H9 (cell line): ENCODE measurements around the gene APOL1. TPM values are rescaled to one million over a fixed set of nuclear protein-coding genes. Genes with fewer than 3 reads are reported as not detected.

Experiments
- DNase-seq: peaks from one replicate; pipeline ENCODE4 v3.0.0-alpha.2; 2017
- H2AFZ ChIP-seq: one replicate; pipeline ENCODE4 v1.6.1; 2013; ENCODE audit warnings: mild to moderate bottlenecking, low read length, control low read depth, moderate library complexity
- H2AK5ac ChIP-seq: 2 replicates; pipeline ENCODE4 v1.6.1; 2013; ENCODE audit warnings: low read length, control low read depth, mixed read lengths; ENCODE audit not compliant: insufficient read length
- H2BK120ac ChIP-seq: one replicate; pipeline ENCODE4 v1.6.1; 2013; ENCODE audit warnings: low read depth, mild to moderate bottlenecking, low read length, control low read depth, inconsistent platforms; ENCODE audit not compliant: poor library complexity, severe bottlenecking
- H2BK12ac ChIP-seq: 2 replicates; pipeline ENCODE4 v1.6.1; 2013; ENCODE audit warnings: low read length, control low read depth, mixed read lengths, low read depth; ENCODE audit not compliant: insufficient read length
- H2BK15ac ChIP-seq: 2 replicates; pipeline ENCODE4 v1.6.1; 2013; ENCODE audit warnings: low read depth, low read length, control low read depth
- H2BK20ac ChIP-seq: one replicate; pipeline ENCODE4 v1.6.1; 2013; ENCODE audit warnings: low read depth, mild to moderate bottlenecking, low read length, control low read depth, inconsistent platforms; ENCODE audit not compliant: poor library complexity, severe bottlenecking
- H2BK5ac ChIP-seq: 2 replicates; pipeline ENCODE4 v1.6.1; 2013; ENCODE audit warnings: low read length, control low read depth, mixed read lengths; ENCODE audit not compliant: insufficient read length
- H3K14ac ChIP-seq: 2 replicates; pipeline ENCODE4 v1.6.1; 2013; ENCODE audit warnings: low read length, control low read depth; ENCODE audit not compliant: insufficient read depth
- H3K18ac ChIP-seq: 2 replicates; pipeline ENCODE4 v1.6.1; 2013; ENCODE audit warnings: low read depth, mild to moderate bottlenecking, mixed read lengths, low read length, control low read depth; ENCODE audit not compliant: insufficient read length
- H3K23ac ChIP-seq: 2 replicates; pipeline ENCODE4 v1.6.1; 2013; ENCODE audit warnings: low read length, control low read depth, mixed read lengths, low read depth; ENCODE audit not compliant: insufficient read length
- H3K23me2 ChIP-seq: 2 replicates; pipeline ENCODE4 v1.6.1; 2013; ENCODE audit warnings: low read depth, mild to moderate bottlenecking, mixed read lengths, low read length, control low read depth; ENCODE audit not compliant: insufficient read length, poor library complexity, severe bottlenecking
- H3K27ac ChIP-seq: 2 replicates; pipeline ENCODE4 v1.5.1; 2013; ENCODE audit warnings: low read length, control low read depth, mixed read lengths, low read depth; ENCODE audit not compliant: insufficient read length
- H3K27me3 ChIP-seq: 2 replicates; pipeline ENCODE4 v1.6.1; 2013; ENCODE audit warnings: low read length, control low read depth, inconsistent platforms; ENCODE audit not compliant: insufficient read depth
- H3K4ac ChIP-seq: 2 replicates; pipeline ENCODE4 v1.6.1; 2013; ENCODE audit warnings: low read depth, mild to moderate bottlenecking, control low read depth, inconsistent platforms, low read length, moderate library complexity
- H3K4me1 ChIP-seq: 2 replicates; pipeline ENCODE4 v1.6.1; 2013; ENCODE audit warnings: low read length, control low read depth, inconsistent platforms; ENCODE audit not compliant: insufficient read depth
- H3K4me2 ChIP-seq: 2 replicates; pipeline ENCODE4 v1.6.1; 2013; ENCODE audit warnings: low read length, control low read depth, mixed read lengths; ENCODE audit not compliant: insufficient read length, insufficient read depth
- H3K56ac ChIP-seq: 2 replicates; pipeline ENCODE4 v1.6.1; 2013; ENCODE audit warnings: low read depth, mild to moderate bottlenecking, mixed read lengths, low read length, control low read depth; ENCODE audit not compliant: insufficient read length
- H3K79me1 ChIP-seq: 2 replicates; pipeline ENCODE4 v1.6.1; 2013; ENCODE audit warnings: low read depth, mild to moderate bottlenecking, moderate library complexity, low read length, control low read depth, inconsistent platforms; ENCODE audit not compliant: insufficient read depth, poor library complexity, severe bottlenecking
- H3K79me2 ChIP-seq: 2 replicates; pipeline ENCODE4 v1.6.1; 2013; ENCODE audit warnings: low read length, control low read depth, inconsistent platforms; ENCODE audit not compliant: insufficient read depth
- H3K9ac ChIP-seq: 2 replicates; pipeline ENCODE4 v1.6.1; 2013; ENCODE audit warnings: low read length, control low read depth, mixed read lengths; ENCODE audit not compliant: insufficient read length; ENCODE audit errors: extremely low read depth
- H3K9me3 ChIP-seq: one replicate; pipeline ENCODE4 v1.6.1; 2013; ENCODE audit warnings: low read depth, low read length, inconsistent platforms; ENCODE audit not compliant: control insufficient read depth
- H3T11ph ChIP-seq: one replicate; pipeline ENCODE4 v1.6.1; 2013; ENCODE audit warnings: mild to moderate bottlenecking, low read length, control low read depth, inconsistent platforms
- H4K20me1 ChIP-seq: one replicate; pipeline ENCODE4 v1.6.1; 2013; ENCODE audit not compliant: control insufficient read depth, insufficient read length, insufficient read depth
- H4K5ac ChIP-seq: 2 replicates; pipeline ENCODE4 v1.6.1; 2013; ENCODE audit warnings: low read depth, mild to moderate bottlenecking, mixed read lengths, low read length, control low read depth; ENCODE audit not compliant: insufficient read length
- H4K8ac ChIP-seq: replicated peaks from 2 replicates; pipeline ENCODE4 v1.6.1; 2013; ENCODE audit warnings: low read length, control low read depth, mixed read lengths, low read depth; ENCODE audit not compliant: insufficient read length
- H4K91ac ChIP-seq: 2 replicates; pipeline ENCODE4 v1.6.1; 2013; ENCODE audit warnings: low read depth, mild to moderate bottlenecking, moderate library complexity, mixed read lengths, low read length, control low read depth; ENCODE audit not compliant: insufficient read length
- H3K27ac Mint-ChIP-seq, 3 experiments: 2 replicates in 2 of 3; 3 replicates in 1 of 3; pipeline ENCODE4 v1.8.0; 2020 to 2021; ENCODE audit warnings: mixed read lengths in 3 of 3, mild to moderate bottlenecking in 1 of 3, moderate library complexity in 1 of 3
- H3K27me3 Mint-ChIP-seq: 2 replicates; pipeline ENCODE4 v1.8.0; 2021; ENCODE audit warnings: low read depth, mild to moderate bottlenecking, moderate library complexity, mixed read lengths
- H3K36me3 Mint-ChIP-seq, 3 experiments: 2 replicates in 2 of 3; 3 replicates in 1 of 3; pipeline ENCODE4 v1.8.0; 2020 to 2021; ENCODE audit warnings: low read depth in 3 of 3, mixed read lengths in 3 of 3; ENCODE audit not compliant: insufficient read depth in 1 of 3
- H3K4me1 Mint-ChIP-seq, 2 experiments: 2 replicates each; pipeline ENCODE4 v1.8.0; 2020; ENCODE audit warnings: mixed read lengths in 2 of 2
- H3K4me3 Mint-ChIP-seq, 2 experiments: 2 replicates in 1 of 2; 3 replicates in 1 of 2; pipeline ENCODE4 v1.8.0; 2020 to 2021; ENCODE audit warnings: mild to moderate bottlenecking in 2 of 2, mixed read lengths in 2 of 2, moderate library complexity in 1 of 2
- H3K9me3 Mint-ChIP-seq, 2 experiments: 2 replicates in 1 of 2; 3 replicates in 1 of 2; pipeline ENCODE4 v1.8.0; 2020; ENCODE audit warnings: mild to moderate bottlenecking in 2 of 2, mixed read lengths in 2 of 2, moderate library complexity in 1 of 2
- WGBS: extraction: QIAGEN DNeasy Blood & Tissue Kit; methylation state at CpG from one replicate; pipeline ENCODE4 v1.1.7; 2013; ENCODE audit warnings: missing lambda C conversion rate, low lambda C conversion rate, mixed read lengths; ENCODE audit not compliant: insufficient read length; ENCODE audit errors: extremely low coverage; 5-methylcytosine and 5-hydroxymethylcytosine counted together
- total RNA-seq: library from RNA; stranded (reverse); gene quantifications from 2 replicates; pipeline ENCODE4 v1.2.1, GENCODE V29; 2021
- TF ChIP-seq, protein P1 (sequence below): fragments of 200-600 bp; sonication (generic); conservative IDR thresholded peaks from 3 replicates; pipeline ENCODE4 v1.8.0; 2021; ENCODE audit warnings: antibody characterized with exemption, mild to moderate bottlenecking

The APOL1 gene
- total RNA-seq, 1 experiment from 2014 or later: not detected

DNA sequence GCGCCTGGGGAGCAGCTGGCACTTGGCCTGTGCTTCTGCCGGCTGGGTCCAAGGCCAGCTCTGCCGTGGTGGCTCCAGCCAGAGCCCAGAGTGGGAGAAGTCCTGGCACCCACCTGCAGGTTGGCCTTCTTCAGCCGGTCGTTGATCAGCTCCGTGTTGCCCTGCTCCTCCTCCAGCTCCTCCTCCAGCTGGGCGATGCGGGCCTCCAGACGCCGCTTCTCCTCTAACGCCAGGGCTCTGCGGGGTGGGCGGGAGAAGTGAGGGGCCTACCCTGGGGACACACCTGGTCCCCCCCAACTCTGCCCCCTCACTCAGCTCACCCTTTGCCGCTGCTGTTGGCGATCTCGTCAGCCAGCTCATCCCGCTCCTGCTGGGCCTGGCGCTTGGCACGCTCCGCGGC is 32.6 kb downstream of the APOL1 start:
- no peak overlapping the region for H3K18ac ChIP-seq
- no peak overlapping the region for H4K91ac ChIP-seq
- no peak overlapping the region for H3K56ac ChIP-seq
- DNase-seq: no peak
- Mint-ChIP-seq H3K4me1 (peaks cover 2 to 9% of the 10 kb centered on the region in 2 experiments; a peak in 3 of 4 replicates), H3K27me3 (no peaks in the 10 kb centered on the region), H3K27ac (no peak overlapping the region), H3K36me3 (peaks cover 55 to 94% (median 91%) of the 10 kb centered on the region in 3 experiments), H3K4me3 (no peak overlapping the region), H3K9me3 (no peaks in the 10 kb centered on the region; a peak in 1 of 5 replicates)
- WGBS: no CpG with 5 or more reads among the region's 21 CpGs
- H2AK5ac ChIP-seq: no peak overlapping the region
- H3K4me2 ChIP-seq: no peak overlapping the region
- no peaks in the 10 kb centered on the region for H3K79me1 ChIP-seq
- H3K9me3 ChIP-seq: no peaks in the 10 kb centered on the region
- H3K4ac ChIP-seq: no peak overlapping the region
- no peak overlapping the region for H3T11ph ChIP-seq
- H3K27me3 ChIP-seq: no peaks in the 10 kb centered on the region
- no peaks in the 10 kb centered on the region for H3K4me1 ChIP-seq
- no peak overlapping the region for H2BK120ac ChIP-seq
- no peak overlapping the region for H4K5ac ChIP-seq
- H3K79me2 ChIP-seq: no peaks in the 10 kb centered on the region
- H4K20me1 ChIP-seq: no peaks in the 10 kb centered on the region
- H3K9ac ChIP-seq: no peak overlapping the region
- H2BK12ac ChIP-seq: no peak overlapping the region
- no peak overlapping the region for H3K14ac ChIP-seq
- no peak overlapping the region for H3K27ac ChIP-seq
- no peak overlapping the region for H2BK20ac ChIP-seq
- TF ChIP-seq, protein P1, sequence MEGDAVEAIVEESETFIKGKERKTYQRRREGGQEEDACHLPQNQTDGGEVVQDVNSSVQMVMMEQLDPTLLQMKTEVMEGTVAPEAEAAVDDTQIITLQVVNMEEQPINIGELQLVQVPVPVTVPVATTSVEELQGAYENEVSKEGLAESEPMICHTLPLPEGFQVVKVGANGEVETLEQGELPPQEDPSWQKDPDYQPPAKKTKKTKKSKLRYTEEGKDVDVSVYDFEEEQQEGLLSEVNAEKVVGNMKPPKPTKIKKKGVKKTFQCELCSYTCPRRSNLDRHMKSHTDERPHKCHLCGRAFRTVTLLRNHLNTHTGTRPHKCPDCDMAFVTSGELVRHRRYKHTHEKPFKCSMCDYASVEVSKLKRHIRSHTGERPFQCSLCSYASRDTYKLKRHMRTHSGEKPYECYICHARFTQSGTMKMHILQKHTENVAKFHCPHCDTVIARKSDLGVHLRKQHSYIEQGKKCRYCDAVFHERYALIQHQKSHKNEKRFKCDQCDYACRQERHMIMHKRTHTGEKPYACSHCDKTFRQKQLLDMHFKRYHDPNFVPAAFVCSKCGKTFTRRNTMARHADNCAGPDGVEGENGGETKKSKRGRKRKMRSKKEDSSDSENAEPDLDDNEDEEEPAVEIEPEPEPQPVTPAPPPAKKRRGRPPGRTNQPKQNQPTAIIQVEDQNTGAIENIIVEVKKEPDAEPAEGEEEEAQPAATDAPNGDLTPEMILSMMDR: no peak
- H2BK5ac ChIP-seq: no peak overlapping the region
- H2AFZ ChIP-seq: no peak overlapping the region
- no peak overlapping the region for H3K23ac ChIP-seq
- no peaks in the 10 kb centered on the region for H3K23me2 ChIP-seq
- H2BK15ac ChIP-seq: no peak overlapping the region
- H4K8ac ChIP-seq: no peak overlapping the region
